Fibroblast of pulmonary artery (primary cell): ENCODE data around the gene IKBKG.
"Not testable (repeated sequence)": the region's sequence is repeated elsewhere in the genome, so short reads cannot be mapped to it uniquely, and the experiment has no call there.

ENCODE experiments used
- DNase-seq: peaks from one replicate; pipeline ENCODE4 v3.0.0-alpha.2; 2010; ENCODE audit warnings: low read depth
- H3K4me3 ChIP-seq: replicated peaks from 2 replicates; pipeline ENCODE4 v1.5.1; 2011; ENCODE audit warnings: low read depth, mild to moderate bottlenecking, control low read depth, low read length, moderate library complexity
- CTCF ChIP-seq: IDR thresholded peaks from 2 replicates; pipeline ENCODE4 v1.5.1; 2011; ENCODE audit warnings: mild to moderate bottlenecking, control low read depth, low read length, inconsistent platforms; ENCODE audit errors: missing control alignments

IKBKG gene

GRCh38 chrX:154545673-154546274 is 1.6 kb upstream of the IKBKG start:
- H3K4me3 ChIP-seq: peak overlapping the region; percentile 78
- TF ChIP-seq CTCF: no peak

GRCh38 chrX:154546354-154547244 is 821 bp upstream of the IKBKG start, which contains the start of gene G6PD:
Gene G6PD (minus strand): TSS chrX:154546846. CDS start chrX:154546155, 691 bp downstream.
- DNase-seq: peak; percentile 62

More at GRCh38 chrX:154545673-154546274, 1.6 kb upstream of the IKBKG start:
- DNase-seq: no peak

GRCh38 chrX:154548028-154548316 is 552 bp downstream of the IKBKG start:
- peak; percentile 29 for DNase-seq
- peak overlapping the region; percentile 78 for H3K4me3 ChIP-seq

More at GRCh38 chrX:154546354-154547244, 821 bp upstream of the IKBKG start, which contains the start of gene G6PD:
- no peak for TF ChIP-seq CTCF
- peak within 1 kb of the TSS; percentile 78 for H3K4me3 ChIP-seq

GRCh38 chrX:154549766-154550165 is 2.3 kb downstream of the IKBKG start:
- no peak overlapping the region for H3K4me3 ChIP-seq
- DNase-seq: no peak
- no peak for TF ChIP-seq CTCF

More at GRCh38 chrX:154548028-154548316, 552 bp downstream of the IKBKG start:
- no peak for TF ChIP-seq CTCF

- not testable (repeated sequence) for H3K4me3 ChIP-seq, DNase-seq
These were observed 4.8 kb downstream of the IKBKG start for GRCh38 chrX:154552112-154552806.

GRCh38 chrX:154558060-154558690 is 10.8 kb downstream of the IKBKG start:
- not testable (repeated sequence) for H3K4me3 ChIP-seq, DNase-seq

GRCh38 chrX:154558896-154559295 is 11.5 kb downstream of the IKBKG start:
- not testable (repeated sequence) for DNase-seq, H3K4me3 ChIP-seq

GRCh38 chrX:154560326-154560725 is 12.9 kb downstream of the IKBKG start:
- DNase-seq, H3K4me3 ChIP-seq: not testable (repeated sequence)

- not testable (repeated sequence) for H3K4me3 ChIP-seq, DNase-seq
These were observed 14.9 kb downstream of the IKBKG start for GRCh38 chrX:154562295-154562694.

GRCh38 chrX:154570361-154570760 is 22.9 kb downstream of the IKBKG start:
- H3K4me3 ChIP-seq, DNase-seq: not testable (repeated sequence)

- not testable (repeated sequence) for H3K4me3 ChIP-seq, DNase-seq
These were observed 25.6 kb downstream of the IKBKG start for GRCh38 chrX:154573061-154573460.

- H3K4me3 ChIP-seq, DNase-seq: not testable (repeated sequence)
These were observed 27.7 kb downstream of the IKBKG start for GRCh38 chrX:154575076-154575475.

GRCh38 chrX:154582994-154583393 is 35.6 kb downstream of the IKBKG start:
- not testable (repeated sequence) for DNase-seq, H3K4me3 ChIP-seq
